WERI-Rb-1 (cell line): ENCODE results near the gene XRCC4.

ENCODE experiments used
- DNase-seq: peaks from one replicate; pipeline ENCODE4 v3.0.0-alpha.2; 2020
- H3K27ac ChIP-seq: fragments of 250-450 bp; sonication (Bioruptor Pico); 2 replicates; pipeline ENCODE4 v1.5.1; 2020; ENCODE audit warnings: mild to moderate bottlenecking, moderate library complexity
- H3K27me3 ChIP-seq: fragments of 250-450 bp; sonication (Bioruptor Pico); 2 replicates; pipeline ENCODE4 v1.5.1; 2021; ENCODE audit warnings: mild to moderate bottlenecking, low read depth, moderate library complexity; ENCODE audit not compliant: insufficient read depth, severe bottlenecking
- H3K36me3 ChIP-seq: fragments of 250-450 bp; sonication (Bioruptor Pico); 2 replicates; pipeline ENCODE4 v1.5.1; 2020; ENCODE audit warnings: mild to moderate bottlenecking, moderate library complexity
- H3K4me3 ChIP-seq: 2 replicates; pipeline ENCODE4 v1.5.1; 2011; ENCODE audit warnings: low read depth, mild to moderate bottlenecking, control low read depth, low read length
- H3K9me3 ChIP-seq: fragments of 250-450 bp; sonication (Bioruptor Pico); 2 replicates; pipeline ENCODE4 v1.5.1; 2021; ENCODE audit warnings: mild to moderate bottlenecking, moderate library complexity; ENCODE audit not compliant: severe bottlenecking
- CTCF ChIP-seq: IDR thresholded peaks from 2 replicates; pipeline ENCODE4 v1.5.1; 2011; ENCODE audit warnings: low read depth, mild to moderate bottlenecking, control low read depth, inconsistent platforms, low read length

Gene XRCC4

GRCh38 chr5:83107692-83108420 is 30.5 kb downstream of the XRCC4 start:
- Histone ChIP-seq H3K4me3 (no peak overlapping the region), H3K9me3 (no peaks in the 10 kb centered on the region), H3K27ac (no peak overlapping the region), H3K27me3 (no peaks in the 10 kb centered on the region), H3K36me3 (no peaks in the 10 kb centered on the region)
- no peak for TF ChIP-seq CTCF
- DNase-seq = no peak

DNA sequence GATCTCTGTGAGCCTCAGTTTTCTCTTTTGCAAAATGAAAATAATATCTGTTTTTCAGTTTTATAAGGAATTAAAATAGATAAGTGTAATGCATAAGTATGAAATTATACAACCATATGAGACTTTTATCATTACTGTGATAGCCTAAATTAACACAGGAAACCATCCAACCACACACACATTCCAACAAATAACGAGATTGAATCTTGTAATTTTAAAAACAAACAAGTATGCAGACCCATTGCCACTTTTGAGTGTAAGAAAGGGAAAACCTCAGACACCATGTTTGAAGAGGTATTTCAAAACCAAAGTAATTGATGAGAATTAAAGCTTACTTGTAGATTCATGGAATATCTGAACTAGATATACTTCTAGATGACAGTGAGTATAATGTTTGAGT is 32.0 kb downstream of the XRCC4 start:
- Histone ChIP-seq H3K36me3 (no peaks in the 10 kb centered on the region), H3K9me3 (peaks cover 3% of the 10 kb centered on the region), H3K27me3 (no peaks in the 10 kb centered on the region), H3K27ac (no peak overlapping the region), H3K4me3 (no peak overlapping the region)
- DNase-seq = no peak
- TF ChIP-seq CTCF = no peak

DNA sequence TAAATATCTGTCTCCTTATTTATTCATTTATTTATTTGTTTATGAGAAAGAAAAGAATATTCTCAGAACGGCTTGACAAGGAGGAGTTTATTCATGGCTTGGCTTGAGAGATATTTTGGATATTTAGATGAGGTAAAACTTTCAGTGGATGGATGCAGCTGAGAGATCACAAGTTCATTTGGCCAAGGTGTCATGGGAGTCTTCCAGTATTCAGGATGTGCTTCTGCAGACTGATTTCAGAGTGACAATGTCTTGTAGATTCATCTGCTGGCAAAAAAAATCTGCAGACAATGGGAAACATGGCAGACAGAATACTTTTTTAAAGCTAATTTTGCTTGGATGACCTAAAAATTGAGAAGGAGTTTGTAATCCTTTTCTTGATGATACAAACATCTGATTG is 38.5 kb downstream of the XRCC4 start:
- DNase-seq = no peak
- H3K27me3 ChIP-seq = no peaks in the 10 kb centered on the region
- no peaks in the 10 kb centered on the region for H3K36me3 ChIP-seq
- TF ChIP-seq CTCF = no peak
- peaks cover 3% of the 10 kb centered on the region for H3K9me3 ChIP-seq
- no peak overlapping the region for H3K27ac ChIP-seq
- no peak overlapping the region for H3K4me3 ChIP-seq

GRCh38 chr5:83118471-83118870 is 41.1 kb downstream of the XRCC4 start:
- H3K27me3 ChIP-seq = no peaks in the 10 kb centered on the region
- H3K9me3 ChIP-seq = peaks cover 3% of the 10 kb centered on the region
- no peaks in the 10 kb centered on the region for H3K36me3 ChIP-seq
- no peak overlapping the region for H3K27ac ChIP-seq
- no peak for DNase-seq
- H3K4me3 ChIP-seq = no peak overlapping the region
- TF ChIP-seq CTCF = no peak

- DNase-seq = no peak
- Histone ChIP-seq H3K36me3 (no peaks in the 10 kb centered on the region), H3K9me3 (peaks cover under 1% of the 10 kb centered on the region), H3K27me3 (no peaks in the 10 kb centered on the region), H3K27ac (no peak overlapping the region), H3K4me3 (no peak overlapping the region)
- TF ChIP-seq CTCF = no peak
Observed at GRCh38 chr5:83118976-83119375, 41.6 kb downstream of the XRCC4 start.

DNA sequence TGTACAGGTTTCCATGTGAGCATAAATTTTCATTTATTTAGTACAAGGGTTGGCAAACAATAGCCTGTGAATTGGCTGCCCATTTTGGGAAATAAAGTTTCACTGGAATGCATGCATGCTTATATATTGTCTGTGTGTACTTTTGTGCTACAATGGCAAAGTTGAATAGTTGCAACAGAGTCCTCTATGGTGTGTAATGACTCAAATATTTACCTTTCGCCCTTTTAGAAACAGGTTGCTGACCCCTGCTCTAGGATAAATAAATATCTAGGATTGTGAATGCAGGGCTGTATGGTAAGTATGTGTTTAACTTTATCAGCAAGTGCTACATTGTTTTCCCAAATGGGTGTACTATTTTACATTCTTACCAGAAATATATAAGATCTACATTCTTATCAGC is 47.2 kb downstream of the XRCC4 start:
- no peak for DNase-seq
- Histone ChIP-seq H3K27ac (no peak overlapping the region), H3K9me3 (no peaks in the 10 kb centered on the region), H3K27me3 (no peaks in the 10 kb centered on the region), H3K4me3 (no peak overlapping the region), H3K36me3 (no peaks in the 10 kb centered on the region)
- no peak for TF ChIP-seq CTCF
